Lung microvascular endothelial cell (primary cell): ENCODE results near the gene CDK7. TPM values are rescaled to one million over a fixed set of nuclear protein-coding genes. Genes with fewer than 3 reads are reported as not detected.

Source experiments
- DNase-seq, 2 donors: peaks; one replicate each; pipeline versions ENCODE4 v3.0.0 to v3.0.0-alpha.2; 2010; ENCODE audit warnings: low read depth in 2 of 2
- total RNA-seq: library from RNA; depleted of rRNA; stranded (reverse); fragments of >200 nt; gene quantifications from 2 replicates; pipeline ENCODE4 v1.2.1, GENCODE V29; 2014

The CDK7 gene
- total RNA-seq, 1 donor from 2014 or later = 22.4 TPM

- DNase-seq = no peak
Measured at GRCh38 chr5:69292306-69292705, 57.6 kb downstream of the CDK7 start.

DNA sequence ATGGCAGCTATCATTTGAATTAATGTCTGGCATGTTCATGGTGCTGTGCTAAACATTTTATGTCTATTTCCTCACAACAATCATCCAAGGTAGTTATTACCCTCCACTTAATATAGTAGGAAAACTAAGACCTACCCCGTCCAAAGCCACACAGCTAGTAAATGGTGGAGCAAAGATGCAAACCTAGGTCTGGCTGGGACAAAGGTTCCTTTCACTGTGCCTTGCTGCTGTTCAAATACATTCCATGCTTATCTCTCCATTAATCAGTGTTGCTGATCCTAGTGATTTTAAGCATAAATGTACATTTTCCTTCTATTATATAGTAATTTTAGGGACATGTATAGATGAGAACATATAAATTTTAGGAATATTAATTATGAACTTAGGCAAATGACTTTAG lies 59.2 kb downstream of the CDK7 start:
- DNase-seq = no peak

- DNase-seq = peak; percentile 68 to 74
Measured at GRCh38 chr5:69295088-69295754, 60.5 kb downstream of the CDK7 start.

GRCh38 chr5:69299625-69300024 lies 64.9 kb downstream of the CDK7 start:
- no peak for DNase-seq

GRCh38 chr5:69300537-69301203 lies 66.0 kb downstream of the CDK7 start:
- DNase-seq = no peak

- no peak for DNase-seq
Measured at GRCh38 chr5:69305512-69305911, 70.8 kb downstream of the CDK7 start.

- DNase-seq = no peak
Measured at GRCh38 chr5:69308046-69308553, 73.4 kb downstream of the CDK7 start.

- no peak for DNase-seq
Measured at GRCh38 chr5:69309380-69309779, 74.7 kb downstream of the CDK7 start.

GRCh38 chr5:69312459-69313160 lies 77.9 kb downstream of the CDK7 start:
- no peak for DNase-seq

DNA sequence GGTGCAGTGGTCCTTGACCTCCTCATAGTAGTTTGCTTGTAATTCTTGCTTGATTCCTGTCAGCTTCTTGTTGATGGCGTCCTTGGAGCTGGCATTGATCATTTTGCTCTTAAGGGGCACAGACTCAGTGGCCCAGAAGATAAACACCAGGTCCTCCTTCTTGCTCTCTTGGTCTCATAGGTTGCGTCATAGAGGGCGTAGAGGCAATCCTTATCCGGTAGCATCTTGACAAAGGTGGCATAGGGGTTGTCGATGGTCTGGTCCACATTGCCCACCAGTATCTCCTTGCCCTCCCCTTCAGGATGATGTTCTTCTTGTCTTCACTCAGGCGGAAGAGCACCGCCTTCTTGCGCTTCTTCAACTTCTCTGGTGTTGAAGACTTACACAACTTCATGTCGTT lies 78.7 kb downstream of the CDK7 start:
- DNase-seq = no peak

DNA sequence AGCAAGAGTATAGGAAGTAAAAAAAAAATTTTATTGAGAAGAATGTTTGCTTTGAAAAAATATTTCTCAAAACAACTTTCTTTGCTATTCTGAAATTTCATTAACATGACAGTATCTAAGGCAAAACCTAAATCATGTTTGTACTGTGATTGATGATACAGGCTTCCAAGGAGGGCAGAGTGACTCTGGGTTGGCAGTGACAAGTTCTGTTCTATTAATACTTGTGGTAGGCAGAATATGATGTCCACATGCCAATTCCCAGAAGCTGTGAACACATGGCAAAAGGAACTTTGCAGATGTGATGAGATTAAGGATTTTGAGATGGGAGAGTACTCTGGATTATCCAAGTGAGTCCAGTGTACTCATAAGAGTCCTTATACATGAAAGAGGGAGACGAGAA lies 81.3 kb downstream of the CDK7 start:
- no peak for DNase-seq

DNA sequence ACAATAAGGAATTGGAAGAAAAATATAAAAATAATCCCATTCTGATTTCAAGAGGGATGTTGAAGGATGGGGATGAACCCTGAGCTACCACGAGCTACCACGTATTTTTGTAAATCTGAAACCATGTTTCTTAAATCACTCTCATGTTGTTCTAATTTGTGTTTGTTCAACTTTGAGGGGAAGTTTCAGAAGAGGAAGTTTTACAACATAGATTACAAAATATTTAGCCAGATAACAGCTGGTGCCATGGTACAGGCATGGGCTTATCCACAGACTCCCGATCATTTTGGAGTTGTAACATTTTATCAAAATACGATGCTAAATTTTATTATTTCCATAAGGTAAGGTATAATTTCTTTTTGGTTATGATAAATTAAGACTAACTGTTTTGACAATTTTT lies 82.7 kb downstream of the CDK7 start:
- no peak for DNase-seq

DNA sequence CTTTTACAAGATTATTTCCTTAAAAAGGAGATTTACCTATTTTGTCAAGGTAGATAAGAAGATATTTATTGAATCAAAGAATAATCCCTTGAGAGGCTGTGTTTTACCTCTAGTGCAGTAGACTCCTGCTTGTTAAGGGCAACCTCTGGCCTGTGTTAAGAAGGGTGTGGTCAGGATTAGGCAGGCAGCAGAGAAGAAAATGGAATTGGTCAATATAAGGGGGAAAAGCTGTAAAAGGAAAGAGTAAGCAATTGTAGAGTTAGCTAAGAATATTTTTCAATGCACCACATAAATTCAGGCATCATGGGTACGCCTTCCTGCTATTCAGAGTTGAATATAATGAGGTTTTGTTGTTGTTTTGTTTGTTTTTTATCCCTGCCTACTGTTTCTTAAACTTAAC lies 91.7 kb downstream of the CDK7 start:
- no peak for DNase-seq

Other genes starting within 250 kb of the CDK7 start
- 39.2 and 72.4 TPM in 2 replicates for gene SLC30A5, start 140.9 kb upstream of the CDK7 start, total RNA-seq
- gene CCNB1, start 67.7 kb upstream of the CDK7 start, total RNA-seq = 20.4 and 68.2 TPM in 2 replicates
- 0.99 and 5.7 TPM in 2 replicates for gene CENPH, start 45.3 kb upstream of the CDK7 start, total RNA-seq
- gene CCDC125, start 97.9 kb downstream of the CDK7 start, total RNA-seq = 2.2 and 3.8 TPM in 2 replicates
- gene AK6, start 134.6 kb downstream of the CDK7 start, total RNA-seq = 12.6 and 17.3 TPM in 2 replicates
- gene TAF9, start 134.6 kb downstream of the CDK7 start, total RNA-seq = 66.3 and 72.8 TPM in 2 replicates
- gene RAD17, start 134.9 kb downstream of the CDK7 start, total RNA-seq = 9.6 and 14.5 TPM in 2 replicates
- gene MARVELD2, start 180.2 kb downstream of the CDK7 start, total RNA-seq = 1.1 and 2.0 TPM in 2 replicates